K562 (cell line): ENCODE data around the gene ATP5PD. TPM values are rescaled to one million over a fixed set of nuclear protein-coding genes. Genes with fewer than 3 reads are reported as not detected.

ENCODE experiments used
- HDAC2 ChIP-seq: fragments of 450-650 bp; IDR thresholded peaks from 2 replicates; pipeline ENCODE4 v1.6.1; 2016; ENCODE audit warnings: mild to moderate bottlenecking
- U2AF1 ChIP-seq: fragments of 200-400 bp; formaldehyde crosslinking; optimal IDR thresholded peaks from 2 replicates; pipeline ENCODE3; 2017; ENCODE audit warnings: mild to moderate bottlenecking, low read depth, low read length, moderate library complexity
- ZBTB11 ChIP-seq, 3 experiments: fragments of 200-800 bp in 1 of 3; fragments of 250-450 bp in 1 of 3; fragments of 450-650 bp in 1 of 3; sonication (Bioruptor Pico) in 1 of 3; sonication (Bioruptor generic) in 1 of 3; formaldehyde crosslinking in 1 of 3; IDR thresholded peaks; 2 replicates each; pipeline versions ENCODE4 v1.6.1 to v1.8.0; 2016 to 2022; ENCODE audit warnings: mild to moderate bottlenecking in 2 of 3, missing genetic modification characterization in 2 of 3, missing compliant biosample characterization in 1 of 3, moderate library complexity in 1 of 3
- ZFP30 ChIP-seq: fragments of 250-450 bp; sonication (Bioruptor Pico); IDR thresholded peaks from 2 replicates; pipeline ENCODE4 v1.8.0; 2022; ENCODE audit warnings: moderate library complexity, mild to moderate bottlenecking, inconsistent platforms, borderline replicate concordance
- ZNF217 ChIP-seq: sonication (generic); formaldehyde crosslinking; IDR thresholded peaks from 2 replicates; pipeline ENCODE4 v1.8.0; 2022; ENCODE audit warnings: mild to moderate bottlenecking, missing genetic modification reagents
- ZNF224 ChIP-seq: sonication (generic); formaldehyde crosslinking; IDR thresholded peaks from 2 replicates; pipeline ENCODE4 v1.8.0; 2022; ENCODE audit warnings: mild to moderate bottlenecking, missing genetic modification reagents
- ZNF408 ChIP-seq: fragments of 250-450 bp; sonication (Bioruptor Pico); IDR thresholded peaks from 2 replicates; pipeline ENCODE4 v1.4.0; 2020; ENCODE audit warnings: low read depth, mild to moderate bottlenecking, moderate library complexity
- ZNF780A ChIP-seq: fragments of 250-450 bp; sonication (Bioruptor Pico); IDR thresholded peaks from 2 replicates; pipeline ENCODE4 v1.5.0; 2021; ENCODE audit warnings: mild to moderate bottlenecking
- polyA plus RNA-seq, 8 experiments: library from polyadenylated mRNA; depleted of rRNA in 4 of 8; stranded (reverse) in 5 of 8; unstranded in 3 of 8; fragments of >200 nt; fragmentation: Nextera tagmentation in 2 of 8; fragmentation: Illumina TruSeq in 1 of 8; extraction: Ambion mirVana in 2 of 8; extraction: Trizol in 1 of 8; gene quantifications; 2 replicates each; pipeline versions ENCODE4 v1.2.1 to v1.2.3, GENCODE V29; 2011 to 2014; ENCODE audit warnings: inconsistent platforms in 1 of 8, missing spikeins in 1 of 8
- total RNA-seq, 7 experiments: library from RNA; depleted of rRNA in 6 of 7; stranded (reverse); fragments of >200 nt in 6 of 7; fragmentation: Illumina TruSeq in 2 of 7; extraction: Trizol in 2 of 7; gene quantifications; 2 replicates each; pipeline versions ENCODE4 v1.2.1 to v1.2.3, GENCODE V29; 2011 to 2021; ENCODE audit warnings: low replicate concordance in 1 of 7

The ATP5PD gene
- total and polyA plus RNA-seq, 9 of the 15 experiments (the other 6 are each of a cell fraction or from before 2014, with no cell fraction given), result 271 to 828 (median 432) TPM

GRCh38 chr17:75006653-75007052 is 40.1 kb downstream of the ATP5PD start (continued):
- peak in 1 of 3 experiments; percentile 39; a peak in 1 of 6 replicates for TF ChIP-seq ZBTB11 (CRISPR knock-in tag; IDR thresholded peaks at IDR 0.05)
- 0 out of 2 replicates have a peak, but pooled peaks have one; percentile 16 for TF ChIP-seq HDAC2
- TF ChIP-seq ZNF780A (CRISPR knock-in tag), result no peak
- TF ChIP-seq ZFP30 (CRISPR knock-in tag), result no peak
- TF ChIP-seq ZNF408 (CRISPR knock-in tag), result no peak
- no peak for TF ChIP-seq ZNF217
- no peak for TF ChIP-seq ZNF224 (CRISPR knock-in tag)
- no peak for TF ChIP-seq U2AF1
- TF ChIP-seq, all 486 proteins: peak for 23
